Embryonic facial prominence (tissue), 1 donor: ENCODE measurements around the gene HAUS8.
"Not testable (repeated sequence)": the region's sequence is repeated elsewhere in the genome, so short reads cannot be mapped to it uniquely, and the experiment has no call there.

Experiments
- DNase-seq: peaks from one replicate; pipeline ENCODE4 v3.0.0-alpha.2; 2016; ENCODE audit errors: extremely low spot score

The HAUS8 gene, protein sequence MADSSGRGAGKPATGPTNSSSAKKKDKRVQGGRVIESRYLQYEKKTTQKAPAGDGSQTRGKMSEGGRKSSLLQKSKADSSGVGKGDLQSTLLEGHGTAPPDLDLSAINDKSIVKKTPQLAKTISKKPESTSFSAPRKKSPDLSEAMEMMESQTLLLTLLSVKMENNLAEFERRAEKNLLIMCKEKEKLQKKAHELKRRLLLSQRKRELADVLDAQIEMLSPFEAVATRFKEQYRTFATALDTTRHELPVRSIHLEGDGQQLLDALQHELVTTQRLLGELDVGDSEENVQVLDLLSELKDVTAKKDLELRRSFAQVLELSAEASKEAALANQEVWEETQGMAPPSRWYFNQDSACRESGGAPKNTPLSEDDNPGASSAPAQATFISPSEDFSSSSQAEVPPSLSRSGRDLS

DNA sequence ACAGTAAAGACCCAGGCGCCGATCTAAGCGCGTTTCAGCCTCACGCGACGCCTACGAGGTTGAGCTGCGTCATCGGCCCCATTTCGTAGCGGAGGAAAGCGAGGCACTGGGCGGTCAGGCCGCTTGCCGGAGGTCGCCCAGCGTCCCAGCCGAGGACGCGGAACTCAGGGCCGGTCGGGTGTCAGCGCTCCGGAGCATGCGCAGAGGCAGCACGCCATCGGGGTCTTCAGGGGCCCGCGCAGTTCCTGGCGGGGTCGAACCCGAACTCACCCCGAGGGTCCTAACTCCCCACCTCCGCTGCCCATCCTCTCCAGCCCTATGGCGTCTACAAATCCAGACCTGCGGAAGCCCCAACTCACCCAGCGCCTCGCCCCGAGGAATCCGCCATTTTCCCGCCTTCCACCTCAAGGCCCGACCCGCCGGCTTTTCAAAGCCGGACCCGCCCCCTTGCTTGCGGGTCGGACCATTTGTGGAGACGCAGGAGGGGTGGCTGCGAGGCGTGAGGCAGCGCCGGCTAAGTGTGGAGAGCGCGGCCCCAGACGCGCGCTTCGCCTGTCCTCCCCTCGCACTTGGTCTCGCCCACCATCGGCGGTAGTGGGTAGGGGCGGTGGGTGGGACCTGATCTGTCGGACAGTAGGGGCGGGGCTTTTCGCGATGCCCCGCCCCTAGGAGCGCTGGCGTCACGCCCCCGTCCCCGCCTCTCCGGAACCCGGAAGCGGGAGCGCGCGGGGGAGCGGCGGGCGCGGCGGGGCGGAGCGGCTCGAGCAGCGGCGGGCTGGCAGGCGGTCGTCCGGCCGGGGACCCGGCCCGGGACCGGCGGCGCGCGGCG lies at the start of gene HAUS8, which contains the start of gene MYO9B:
Gene HAUS8 (minus strand): TSS at position 418 of the 829 bp plus-strand sequence. CDS start 30 bp downstream, at position 388.
Gene MYO9B (plus strand): TSS at position 743 of the 829 bp plus-strand sequence. CDS start 25,941 bp downstream, outside the sequence.
- DNase-seq: peak; percentile 98

DNA sequence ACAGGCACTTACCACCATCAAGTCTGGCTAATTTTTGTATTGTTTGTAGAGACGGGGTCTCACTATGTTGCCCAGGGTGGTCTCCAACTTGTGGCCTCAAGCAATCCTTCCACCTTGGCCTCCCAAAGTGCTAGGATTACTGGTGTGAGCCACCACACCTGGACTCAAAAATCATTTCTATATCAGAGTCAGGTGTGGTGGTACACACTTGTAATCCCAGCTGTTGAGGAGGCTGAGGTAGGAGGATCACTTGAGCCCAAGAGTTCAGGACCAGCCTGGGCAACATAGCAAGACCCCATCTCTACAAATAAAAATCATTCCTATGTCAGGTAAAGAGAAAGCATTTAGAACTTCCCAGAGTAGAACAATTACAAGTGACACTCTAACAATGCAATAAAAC lies 48.8 kb upstream of the HAUS8 start:
- DNase-seq: no peak

DNA sequence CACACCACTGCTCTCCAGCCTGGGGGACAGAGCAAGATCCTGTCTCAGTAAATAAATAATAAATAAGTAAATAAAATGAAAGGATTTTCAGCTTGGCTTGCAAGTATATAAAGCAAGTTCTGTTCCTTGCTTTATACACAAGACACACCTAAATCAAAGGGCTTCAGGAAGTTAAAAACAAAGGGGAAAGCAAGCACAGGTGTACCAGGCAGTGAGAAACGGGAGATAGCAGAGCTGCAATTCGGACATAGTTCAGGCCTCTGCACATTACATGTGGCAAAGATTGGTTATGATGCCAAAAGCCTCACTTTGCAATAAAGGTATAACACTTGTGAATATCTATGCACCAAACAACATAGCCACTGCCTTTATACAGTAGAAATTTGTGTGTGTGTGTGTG lies 47.8 kb upstream of the HAUS8 start:
- no peak for DNase-seq

DNA sequence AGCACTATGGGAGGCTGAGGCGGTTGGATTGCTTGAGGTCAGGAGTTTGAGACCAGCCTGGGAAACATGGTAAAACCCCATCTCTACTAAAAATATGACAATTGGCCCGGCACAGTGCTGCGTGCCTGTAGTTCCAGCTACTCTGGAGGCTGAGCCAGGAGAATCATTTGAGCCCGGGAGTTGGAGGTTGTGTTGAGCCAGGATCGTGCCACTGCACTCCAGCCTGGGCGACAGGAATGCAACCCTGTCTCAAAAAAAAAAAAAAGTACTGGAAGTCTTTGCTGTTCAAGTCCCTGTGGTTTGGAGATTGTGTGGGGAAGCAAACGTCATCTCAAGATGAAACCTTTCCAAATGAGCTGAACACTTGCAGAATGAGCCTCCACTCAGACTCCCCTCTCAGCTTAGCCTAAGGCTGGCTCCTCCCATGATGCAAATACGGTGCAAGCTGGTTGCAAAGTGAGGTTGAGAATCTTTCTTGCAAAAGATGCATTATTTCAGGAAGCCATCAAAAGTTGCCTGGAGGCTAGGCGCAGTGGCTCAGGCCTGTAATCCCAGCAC lies 46.6 kb upstream of the HAUS8 start:
- no peak for DNase-seq

DNA sequence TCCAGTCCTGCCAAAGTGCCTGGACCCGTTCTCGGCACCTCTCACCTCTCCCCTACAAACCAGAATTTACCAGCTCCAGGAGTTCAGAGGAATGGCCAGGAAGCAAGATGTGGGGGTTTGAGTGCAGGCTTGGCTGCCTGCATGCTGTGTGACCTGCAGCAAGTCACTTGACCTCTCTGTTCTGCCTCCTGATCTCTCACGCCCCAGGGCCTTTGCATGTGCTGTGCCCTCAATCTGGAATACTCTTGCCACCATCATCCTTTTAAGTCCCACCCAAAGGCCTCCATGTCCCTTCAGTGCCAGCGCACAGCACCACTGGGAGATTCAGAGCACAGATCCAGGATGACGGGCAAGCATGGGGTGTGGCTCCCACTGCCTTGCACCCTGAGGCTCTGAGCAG lies 43.7 kb upstream of the HAUS8 start:
- no peak for DNase-seq

DNA sequence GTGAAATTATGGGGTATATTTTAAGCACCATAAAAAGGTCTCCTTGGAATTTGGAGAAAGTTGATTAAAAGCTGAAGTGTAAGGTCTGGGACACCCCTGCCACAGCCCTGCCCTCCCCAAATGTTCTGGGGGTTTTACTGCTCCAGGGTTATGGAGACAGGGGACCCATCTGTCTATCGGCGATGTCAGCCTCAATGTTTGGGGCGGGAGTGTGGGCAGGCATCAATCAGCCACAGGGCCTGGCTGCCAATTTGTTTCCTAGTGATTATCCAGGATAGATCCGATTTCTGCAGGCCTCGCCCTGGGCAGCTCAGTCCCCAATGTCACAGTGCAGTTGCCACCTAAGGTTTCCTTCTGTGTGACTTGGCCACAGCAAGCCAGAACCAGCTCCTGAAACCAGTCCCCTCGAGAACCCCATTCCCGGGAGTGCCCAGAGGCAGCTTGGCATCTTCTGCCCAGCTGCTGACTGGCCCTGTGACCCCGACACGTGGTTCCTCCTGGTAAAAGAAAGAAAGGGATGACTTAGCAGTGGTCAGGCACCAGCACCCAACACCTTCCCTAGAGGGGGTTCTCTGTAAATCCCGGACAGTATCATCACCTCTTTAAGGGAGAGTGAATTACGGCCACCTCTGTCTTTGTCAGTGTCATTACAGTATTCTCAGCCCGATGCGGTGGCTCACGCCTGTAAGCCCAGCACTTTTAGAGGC lies 41.9 kb upstream of the HAUS8 start:
- no peak for DNase-seq

DNA sequence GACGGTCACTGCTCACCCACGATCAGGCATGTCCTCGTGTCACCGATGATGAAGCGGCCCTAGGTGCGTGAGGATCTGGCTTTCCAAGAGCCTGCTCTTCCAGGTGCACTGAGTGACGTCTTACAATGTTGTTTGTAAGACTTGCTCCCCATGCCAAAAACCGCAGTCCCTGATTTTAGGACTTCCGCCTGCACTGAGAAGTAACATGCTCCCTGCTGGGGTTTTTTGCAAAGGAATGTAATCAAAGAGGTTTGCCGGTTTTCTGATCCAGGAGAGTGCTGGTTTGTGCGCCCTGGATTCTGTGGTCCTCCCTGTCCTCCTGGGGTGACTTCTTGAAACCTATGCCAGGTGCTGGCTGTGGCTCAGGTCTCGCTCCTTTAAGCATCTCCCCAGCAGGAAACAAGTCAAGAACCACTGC lies 39.2 kb upstream of the HAUS8 start:
- DNase-seq: no peak

DNA sequence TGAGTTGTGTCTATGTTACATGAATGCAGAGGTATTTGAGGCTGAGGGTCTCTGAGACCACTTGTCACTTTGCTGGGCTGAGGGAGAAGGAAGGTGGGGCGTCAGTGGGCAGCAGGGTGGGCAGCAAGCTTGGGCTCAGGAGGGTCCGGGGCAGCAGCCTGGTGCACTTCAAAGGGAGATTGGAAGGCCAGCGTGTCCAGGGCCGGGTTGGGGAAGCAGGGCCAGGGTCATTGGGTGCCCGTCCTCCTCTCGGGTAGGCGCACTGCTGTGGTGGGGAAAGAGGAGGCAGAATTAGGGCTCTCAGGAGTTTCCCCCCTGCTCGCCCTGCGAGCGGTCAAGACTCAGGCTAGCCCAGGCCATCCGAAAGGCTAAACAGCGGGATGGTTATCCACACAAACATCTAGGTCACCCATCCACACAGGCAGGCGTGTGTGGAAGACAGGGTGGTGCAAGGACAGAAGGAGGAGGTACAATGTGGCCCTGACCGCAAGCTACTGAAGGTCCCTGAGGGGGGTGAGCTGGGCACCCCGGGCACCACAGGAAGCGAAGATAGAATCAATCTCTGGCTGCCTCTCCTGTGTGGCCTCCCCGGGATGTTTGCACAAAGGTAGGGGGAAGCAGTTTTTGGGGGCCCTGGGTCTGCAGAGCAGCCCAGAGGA lies 38.0 kb upstream of the HAUS8 start:
- no peak for DNase-seq

DNA sequence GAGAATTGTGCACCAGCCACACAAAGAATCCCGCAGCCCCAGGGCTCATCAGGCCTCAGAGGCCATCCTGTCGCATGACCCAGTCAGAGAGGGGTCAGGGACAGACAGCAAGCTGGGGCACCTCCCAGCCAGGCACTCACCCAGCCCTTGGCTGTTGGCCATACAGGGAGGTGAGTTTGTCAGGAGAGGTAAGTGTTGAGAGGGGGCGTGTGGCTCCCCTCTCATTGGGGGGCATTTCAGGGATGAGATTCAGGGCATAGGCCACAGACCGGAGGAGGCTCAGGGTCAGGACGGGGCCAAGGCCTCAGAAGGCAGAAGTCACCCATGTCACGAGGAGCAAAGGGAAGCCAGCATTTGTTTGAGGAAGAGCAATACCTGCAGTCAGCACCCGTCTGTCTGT lies 37.4 kb upstream of the HAUS8 start:
- no peak for DNase-seq

DNA sequence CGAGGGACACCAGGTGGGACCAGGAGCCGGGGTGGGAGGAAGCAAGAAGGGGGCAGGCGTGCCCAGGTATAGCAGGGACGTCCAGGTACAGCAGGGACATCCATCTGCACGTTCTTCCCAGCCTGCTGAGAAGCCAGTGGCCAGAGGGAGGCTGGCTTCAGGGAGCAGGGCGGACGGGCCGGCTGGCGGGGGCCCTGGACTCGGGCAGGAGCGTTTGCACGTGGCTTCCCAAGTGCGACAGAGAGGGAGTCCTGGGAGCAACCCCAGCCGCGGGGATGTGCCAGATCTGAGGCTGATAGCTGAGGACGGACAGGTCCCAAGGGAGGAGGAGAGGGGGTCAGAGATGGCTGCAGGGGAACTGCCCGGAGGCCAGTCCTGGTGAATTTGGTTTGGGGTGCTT lies 37.0 kb upstream of the HAUS8 start:
- DNase-seq: no peak

DNA sequence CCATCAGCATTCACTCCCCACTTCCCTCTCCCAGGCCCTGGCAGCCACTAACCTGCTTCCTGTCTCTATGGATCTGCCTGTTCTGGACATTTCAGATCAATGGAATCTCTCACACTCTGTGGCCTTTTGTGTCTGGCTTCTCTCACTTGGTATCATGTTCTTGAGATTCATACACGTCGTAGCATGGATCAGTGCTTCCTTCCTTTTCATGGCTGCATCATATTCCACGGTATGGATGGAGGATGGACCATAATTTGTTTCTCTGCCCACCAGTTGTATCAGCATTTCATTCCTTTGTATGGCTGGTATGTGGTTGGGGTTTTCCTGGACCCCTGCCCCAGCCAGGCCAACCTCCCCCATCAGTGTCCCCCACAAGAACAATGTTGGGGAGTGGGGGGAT lies 36.5 kb upstream of the HAUS8 start:
- DNase-seq: no peak

DNA sequence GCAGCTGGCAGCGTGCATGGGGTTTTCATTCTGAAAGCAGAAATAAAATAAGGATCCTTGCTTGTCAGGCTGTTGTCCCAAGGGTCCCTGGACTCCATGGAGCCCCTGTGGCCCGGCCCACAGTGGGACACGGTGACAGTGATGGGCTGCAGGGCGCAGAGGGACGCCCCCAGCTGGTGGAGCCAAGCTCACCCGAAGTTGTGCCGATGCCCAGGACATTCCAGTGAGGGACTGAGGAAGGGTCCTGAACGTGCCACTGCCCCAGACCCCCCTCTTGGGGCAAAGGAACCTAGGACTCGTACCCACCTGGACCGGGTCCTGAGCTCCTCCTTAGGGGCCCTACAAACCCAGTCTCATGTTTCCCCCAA lies 35.3 kb upstream of the HAUS8 start:
- no peak for DNase-seq

DNA sequence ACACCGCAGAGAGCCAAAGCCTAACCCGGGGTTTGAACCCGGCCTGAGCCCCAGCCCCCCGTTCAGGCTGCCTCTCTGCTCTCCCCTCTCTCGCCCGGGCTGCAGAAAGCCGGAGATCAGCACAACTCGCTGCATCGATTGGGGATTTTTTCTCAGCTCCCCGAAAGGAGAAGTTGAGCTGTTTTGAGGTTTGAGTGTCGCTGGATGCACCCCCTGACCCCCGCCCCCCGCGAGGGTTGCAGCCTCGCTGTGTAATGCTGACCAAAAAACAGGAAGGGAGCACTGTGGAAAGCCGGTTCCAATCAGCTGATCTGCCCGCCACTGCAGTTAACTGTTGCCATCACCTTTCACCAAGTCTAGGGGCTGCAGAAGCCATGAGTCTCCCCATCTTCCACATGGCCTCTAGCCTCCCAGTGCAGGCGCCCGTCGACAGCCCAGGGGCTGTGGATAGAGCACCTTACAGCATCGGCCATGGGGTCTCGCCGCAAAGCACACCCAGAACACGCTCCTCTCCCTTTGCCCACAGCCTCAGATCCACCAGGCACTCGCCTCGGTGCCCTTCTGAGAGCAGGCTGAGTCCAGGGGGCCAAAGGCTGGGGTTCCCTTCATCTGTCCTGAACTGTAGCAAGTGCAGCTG lies 34.8 kb upstream of the HAUS8 start:
- DNase-seq: no peak

DNA sequence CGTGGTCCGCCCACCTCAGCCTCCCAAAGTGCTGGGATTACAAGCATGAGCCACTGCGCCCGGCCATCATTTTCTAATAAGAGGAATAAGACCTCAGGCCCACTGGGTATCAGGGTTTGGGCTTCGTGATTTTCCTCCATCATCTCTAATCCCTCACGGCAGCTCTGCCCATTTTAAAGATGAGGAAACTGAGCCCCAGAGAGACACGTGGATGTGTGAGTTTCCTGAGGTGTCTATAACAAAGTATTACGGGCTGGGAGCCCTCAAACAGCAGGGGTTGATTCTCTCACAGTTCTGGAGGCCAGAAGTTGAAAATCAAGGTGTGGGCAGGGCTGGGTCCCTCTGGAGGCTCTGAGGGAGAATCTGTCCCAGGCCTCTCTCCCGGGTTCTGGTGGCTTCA lies 34.0 kb upstream of the HAUS8 start:
- no peak for DNase-seq

DNA sequence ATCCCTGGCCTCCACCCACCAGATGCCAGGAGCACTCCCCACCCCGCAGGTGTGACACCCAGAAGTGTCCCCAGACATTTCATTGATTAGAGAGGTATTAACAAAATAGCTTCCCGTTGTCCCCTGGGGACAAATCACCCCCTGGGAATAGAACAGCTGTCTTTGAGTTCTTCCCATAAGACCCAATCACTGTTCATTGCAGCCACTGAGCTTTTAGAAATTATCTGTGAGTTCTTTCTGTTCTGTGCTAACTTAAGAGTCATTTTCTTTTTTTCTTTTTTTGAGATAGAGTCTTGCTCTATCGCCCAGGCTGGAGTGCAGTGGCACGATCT lies 33.2 kb upstream of the HAUS8 start:
- DNase-seq: no peak

DNA sequence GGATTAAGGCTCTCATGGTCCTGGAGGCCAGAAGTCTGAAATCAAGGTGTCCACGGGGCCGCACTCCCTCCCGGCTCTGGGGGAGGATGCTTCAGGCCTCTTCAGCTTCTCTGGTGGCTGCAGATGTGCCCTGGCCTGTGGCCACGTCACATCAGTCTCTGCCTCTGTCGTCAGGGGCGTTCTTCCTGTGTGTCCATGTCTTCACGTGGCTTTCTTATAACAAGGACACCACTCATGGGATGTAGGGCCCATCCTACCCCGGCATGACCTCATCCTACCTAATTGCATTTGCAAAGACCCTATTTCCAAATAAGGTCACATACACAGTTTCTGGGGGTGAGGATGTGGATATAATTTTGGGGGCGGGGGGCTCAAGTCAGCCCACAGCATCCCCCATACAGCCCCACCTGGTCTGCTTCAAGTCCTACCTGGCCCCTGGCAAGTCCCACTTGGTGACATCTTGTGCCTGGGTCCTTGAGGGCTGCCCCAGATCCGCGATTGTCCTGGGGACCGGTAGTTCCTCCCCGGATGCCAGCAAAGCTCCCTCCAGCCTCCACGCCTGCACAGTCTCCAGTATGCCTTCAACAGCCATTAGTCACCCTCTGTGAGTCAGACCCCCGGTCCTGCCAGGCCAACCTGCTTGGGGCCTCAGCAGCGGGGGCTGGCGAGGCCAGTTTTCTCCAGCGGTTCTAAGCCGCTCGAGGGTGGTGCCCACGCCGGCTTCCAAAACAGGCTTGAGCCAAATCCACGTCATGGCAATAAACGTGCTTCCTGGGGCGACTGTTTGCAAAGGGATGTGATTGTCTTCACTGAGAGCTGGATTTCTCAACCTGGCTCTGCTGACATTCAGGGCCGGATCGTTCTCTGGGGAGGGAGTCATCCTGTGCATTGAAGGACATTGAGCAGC lies 32.5 kb upstream of the HAUS8 start:
- no peak for DNase-seq

DNA sequence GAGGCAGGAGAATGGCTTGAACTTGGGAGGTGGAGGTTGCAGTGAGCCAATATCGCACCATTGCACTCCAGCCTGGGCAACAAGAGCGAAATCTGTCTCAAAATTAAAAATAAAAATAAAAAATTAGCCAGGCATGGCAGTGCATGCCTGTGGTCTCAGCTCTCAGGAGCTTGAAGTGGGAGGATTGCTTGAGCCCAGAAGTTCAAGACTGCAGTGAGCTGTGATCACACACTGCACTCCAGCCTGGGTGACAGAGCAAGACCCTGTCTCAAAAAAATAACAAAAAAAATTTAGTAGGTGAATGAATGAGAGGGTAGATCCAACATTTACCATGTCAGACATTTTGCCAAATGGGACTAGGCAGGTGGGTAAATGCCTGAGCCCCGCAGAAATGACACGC lies 31.7 kb upstream of the HAUS8 start:
- DNase-seq: not testable (repeated sequence)

DNA sequence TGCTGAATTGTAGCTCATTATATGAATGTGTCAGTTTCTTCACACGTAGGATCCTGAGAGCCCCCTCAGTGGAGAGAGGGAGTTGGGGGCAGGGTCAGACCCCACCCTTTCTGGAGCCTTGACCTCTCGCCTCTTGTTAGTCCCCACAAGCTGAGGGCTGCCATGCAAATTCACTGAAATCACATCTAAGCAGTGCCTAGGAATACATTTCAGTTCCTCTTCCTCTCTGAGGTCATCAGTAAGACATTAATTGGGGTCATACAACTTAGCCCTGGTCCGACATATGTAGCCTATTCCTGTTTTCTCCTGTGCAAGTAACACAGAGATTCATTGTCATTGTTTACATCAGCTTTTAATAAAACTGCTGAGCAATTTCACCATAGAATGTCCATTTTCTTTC lies 30.3 kb upstream of the HAUS8 start:
- no peak for DNase-seq

DNA sequence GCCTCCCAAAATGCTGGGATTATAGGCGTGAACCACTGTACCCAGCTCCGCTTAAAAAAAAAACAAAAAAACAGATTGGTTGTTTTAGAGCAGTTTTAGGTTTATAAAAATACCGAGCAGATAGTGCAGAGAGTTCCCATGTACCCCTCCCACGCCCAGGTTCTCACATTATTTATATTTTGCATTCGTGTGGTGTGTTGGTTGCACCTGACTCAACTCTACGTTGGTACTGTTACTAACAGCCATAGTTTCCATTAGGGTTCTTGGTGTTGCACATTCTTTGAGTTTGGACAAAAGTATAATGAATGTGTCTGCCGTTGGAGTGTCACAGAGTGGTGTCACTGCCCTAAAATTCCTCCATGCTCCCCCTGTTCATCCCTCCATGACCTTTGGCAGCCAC lies 29.4 kb upstream of the HAUS8 start:
- DNase-seq: no peak

DNA sequence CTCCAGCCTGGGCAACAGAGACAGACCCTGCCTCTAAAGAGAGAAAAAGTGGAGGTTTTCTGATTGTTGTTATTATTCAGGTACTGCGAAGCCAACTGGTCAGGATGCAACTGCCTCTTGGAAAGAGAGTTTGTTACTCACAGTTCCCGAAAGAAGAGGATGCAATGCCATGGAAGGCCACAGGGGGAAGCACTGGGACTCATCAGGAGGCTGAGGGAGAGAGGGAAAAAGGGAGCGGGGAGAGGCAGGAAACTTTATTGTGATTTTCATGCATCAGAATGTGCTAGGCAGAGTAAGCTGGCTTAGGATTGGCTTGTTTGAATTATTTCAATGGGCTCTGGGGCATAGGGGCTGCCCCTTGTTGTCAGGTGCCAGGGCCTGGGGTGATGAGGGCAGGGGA lies 27.9 kb upstream of the HAUS8 start:
- no peak for DNase-seq
